Stimulated activated memory B cell treated with anti-CD40 and anti-IgM and Interleukin-4, amounts not matched to agents 10 μg/mL and 1 μg/mL and 100 μg/mL, for 72 hours (primary cell): Measurements from ENCODE around the gene BRIP1.

Experiments
- ATAC-seq: fragments of 150-1000 bp; cut with Tn5 transposase; 2 replicates; pipeline ENCODE4 v1.10.0; 2021
- H3K27ac Mint-ChIP-seq: one replicate; pipeline ENCODE4 v1.8.0; 2022; ENCODE audit warnings: mild to moderate bottlenecking, mixed read lengths
- H3K27me3 Mint-ChIP-seq: one replicate; pipeline ENCODE4 v1.8.0; 2022; ENCODE audit warnings: mixed read lengths
- H3K36me3 Mint-ChIP-seq: one replicate; pipeline ENCODE4 v1.8.0; 2022; ENCODE audit warnings: mixed read lengths
- H3K4me1 Mint-ChIP-seq: one replicate; pipeline ENCODE4 v1.8.0; 2022; ENCODE audit warnings: mixed read lengths
- H3K4me3 Mint-ChIP-seq: one replicate; pipeline ENCODE4 v1.8.0; 2022; ENCODE audit warnings: mild to moderate bottlenecking, moderate library complexity, mixed read lengths
- H3K9me3 Mint-ChIP-seq: one replicate; pipeline ENCODE4 v1.8.0; 2022; ENCODE audit warnings: mixed read lengths

The BRIP1 gene

GRCh38 chr17:61641715-61642114 is 221.6 kb downstream of the BRIP1 start:
- Mint-ChIP-seq H3K27ac (no peak overlapping the region), H3K4me3 (no peak overlapping the region), H3K27me3 (peaks cover 32% of the 10 kb centered on the region), H3K36me3 (no peaks in the 10 kb centered on the region), H3K9me3 (no peaks in the 10 kb centered on the region), H3K4me1 (no peaks in the 10 kb centered on the region)
- ATAC-seq = no peak

- Mint-ChIP-seq H3K36me3 (no peaks in the 10 kb centered on the region), H3K4me1 (no peaks in the 10 kb centered on the region), H3K9me3 (no peaks in the 10 kb centered on the region), H3K27me3 (peaks cover 33% of the 10 kb centered on the region), H3K4me3 (no peak overlapping the region), H3K27ac (no peak overlapping the region)
- no peak for ATAC-seq
Observed at GRCh38 chr17:61641084-61641483, 222.2 kb downstream of the BRIP1 start.

DNA sequence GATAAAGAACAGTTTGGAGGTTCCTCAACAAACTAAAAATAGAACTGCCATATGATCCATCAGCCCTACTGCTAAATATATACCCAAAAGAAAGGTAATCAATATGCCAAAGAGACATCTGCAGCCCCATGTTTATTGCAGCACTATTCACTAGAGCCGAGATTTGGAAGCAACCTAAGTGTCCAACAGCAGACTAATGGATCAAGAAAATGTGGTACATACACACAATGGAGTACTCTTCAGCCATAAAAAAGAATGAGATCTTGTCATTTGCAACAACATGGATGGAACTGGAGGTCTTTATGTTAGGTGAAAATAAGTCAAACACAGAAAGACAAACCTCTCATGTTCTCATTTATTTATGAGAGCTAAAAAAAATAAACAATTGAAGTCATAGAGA is 223.5 kb downstream of the BRIP1 start:
- Mint-ChIP-seq H3K4me3 (no peak overlapping the region), H3K4me1 (no peaks in the 10 kb centered on the region), H3K27ac (no peak overlapping the region), H3K36me3 (peaks cover 10% of the 10 kb centered on the region), H3K9me3 (peaks cover 9% of the 10 kb centered on the region), H3K27me3 (peaks cover 46% of the 10 kb centered on the region)
- no peak for ATAC-seq

- no peak for ATAC-seq
- H3K27ac Mint-ChIP-seq = no peak overlapping the region
- H3K27me3 Mint-ChIP-seq = peaks cover 54% of the 10 kb centered on the region
- H3K36me3 Mint-ChIP-seq = peaks cover 10% of the 10 kb centered on the region
- H3K4me1 Mint-ChIP-seq = no peaks in the 10 kb centered on the region
- no peak overlapping the region for H3K4me3 Mint-ChIP-seq
- peaks cover 9% of the 10 kb centered on the region for H3K9me3 Mint-ChIP-seq
Observed at GRCh38 chr17:61638087-61638486, 225.2 kb downstream of the BRIP1 start.

- H3K9me3 Mint-ChIP-seq = peaks cover 9% of the 10 kb centered on the region
- no peak for ATAC-seq
- H3K4me3 Mint-ChIP-seq = no peak overlapping the region
- no peak overlapping the region for H3K27ac Mint-ChIP-seq
- H3K36me3 Mint-ChIP-seq = peaks cover 10% of the 10 kb centered on the region
- no peaks in the 10 kb centered on the region for H3K4me1 Mint-ChIP-seq
- H3K27me3 Mint-ChIP-seq = peaks cover 75% of the 10 kb centered on the region
Observed at GRCh38 chr17:61635913-61636432, 227.4 kb downstream of the BRIP1 start.

- peaks cover 11% of the 10 kb centered on the region for H3K9me3 Mint-ChIP-seq
- no peak for ATAC-seq
- peaks cover 10% of the 10 kb centered on the region for H3K36me3 Mint-ChIP-seq
- no peaks in the 10 kb centered on the region for H3K4me1 Mint-ChIP-seq
- H3K4me3 Mint-ChIP-seq = no peak overlapping the region
- H3K27me3 Mint-ChIP-seq = peaks cover 84% of the 10 kb centered on the region
- H3K27ac Mint-ChIP-seq = no peak overlapping the region
Observed at GRCh38 chr17:61634942-61635538, 228.3 kb downstream of the BRIP1 start.

DNA sequence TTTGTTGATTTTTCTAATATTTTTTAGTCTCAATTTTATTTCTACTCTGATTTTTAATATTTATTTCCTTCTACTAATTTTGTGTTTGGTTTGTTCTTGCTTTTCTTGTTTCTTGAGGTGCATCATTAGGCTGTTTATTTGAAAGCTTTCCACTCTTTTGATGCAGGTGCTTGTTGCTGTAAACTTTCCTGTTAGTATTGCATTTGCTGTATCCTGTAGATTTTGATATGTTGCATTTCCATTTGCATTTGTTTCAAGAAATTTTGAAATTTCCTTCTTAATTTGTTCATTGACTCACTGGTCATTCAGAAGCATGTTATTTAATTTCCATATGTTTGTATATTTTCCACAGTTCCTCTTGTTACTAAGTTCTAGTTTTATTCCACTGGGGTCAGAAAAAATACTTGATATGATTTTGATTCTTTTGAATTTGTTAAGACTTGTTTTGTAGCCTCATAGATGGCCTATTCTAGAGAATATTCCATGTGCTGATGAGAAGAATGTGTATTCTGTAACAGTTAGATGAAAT is 229.3 kb downstream of the BRIP1 start:
- Mint-ChIP-seq H3K27ac (no peak overlapping the region), H3K36me3 (peaks cover 10% of the 10 kb centered on the region), H3K27me3 (peaks cover 85% of the 10 kb centered on the region), H3K4me3 (no peak overlapping the region), H3K9me3 (peaks cover 11% of the 10 kb centered on the region), H3K4me1 (no peaks in the 10 kb centered on the region)
- no peak for ATAC-seq

- Mint-ChIP-seq H3K4me1 (no peaks in the 10 kb centered on the region), H3K4me3 (no peak overlapping the region), H3K9me3 (peaks cover 11% of the 10 kb centered on the region), H3K36me3 (peaks cover 10% of the 10 kb centered on the region), H3K27me3 (peaks cover 72% of the 10 kb centered on the region), H3K27ac (no peak overlapping the region)
- ATAC-seq = no peak
Observed at GRCh38 chr17:61632826-61633225, 230.5 kb downstream of the BRIP1 start.

GRCh38 chr17:61631800-61632199 is 231.5 kb downstream of the BRIP1 start:
- H3K36me3 Mint-ChIP-seq = peaks cover 10% of the 10 kb centered on the region
- no peak overlapping the region for H3K4me3 Mint-ChIP-seq
- no peaks in the 10 kb centered on the region for H3K4me1 Mint-ChIP-seq
- H3K27me3 Mint-ChIP-seq = peaks cover 64% of the 10 kb centered on the region
- ATAC-seq = no peak
- no peak overlapping the region for H3K27ac Mint-ChIP-seq
- peaks cover 11% of the 10 kb centered on the region for H3K9me3 Mint-ChIP-seq
